8988T (cell line): ENCODE results near the gene BSPRY.
"Not testable (repeated sequence)": the region's sequence is repeated elsewhere in the genome, so short reads cannot be mapped to it uniquely, and the experiment has no call there.

Source experiments
- DNase-seq: peaks from one replicate; pipeline ENCODE4 v3.0.0; 2011

The BSPRY gene

DNA sequence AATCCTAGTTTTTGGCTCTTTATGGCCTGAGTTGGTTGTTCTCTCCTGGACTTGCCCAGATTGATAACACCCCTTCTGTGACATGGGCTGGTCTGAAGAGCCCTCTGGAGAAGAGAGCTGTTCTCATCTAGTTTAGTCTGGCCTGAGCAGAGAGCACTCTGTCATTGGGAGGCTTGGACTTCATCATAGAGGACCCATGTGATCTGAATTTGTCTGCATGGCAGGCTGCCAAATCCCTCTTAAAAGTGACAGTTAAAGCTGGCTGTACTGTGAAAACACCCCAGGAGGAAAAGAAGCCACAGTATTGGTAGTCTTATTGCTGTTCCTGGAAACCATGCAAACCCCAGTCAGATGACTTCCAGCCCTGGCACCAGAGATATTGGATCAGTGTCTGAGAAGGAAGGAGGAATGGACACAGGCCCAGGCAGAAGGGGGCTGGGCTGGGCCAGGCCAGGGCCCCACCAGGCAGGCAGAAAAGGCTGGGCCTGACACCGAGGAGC lies 5.6 kb upstream of the BSPRY start:
- DNase-seq = no peak

GRCh38 chr9:113345190-113345589 lies 4.2 kb upstream of the BSPRY start:
- no peak for DNase-seq

GRCh38 chr9:113345671-113346070 lies 3.7 kb upstream of the BSPRY start:
- no peak for DNase-seq

- DNase-seq = no peak
Observed at GRCh38 chr9:113348437-113348836, 904 bp upstream of the BSPRY start.

- no peak for DNase-seq
Observed at GRCh38 chr9:113349066-113349444, 286 bp upstream of the BSPRY start.

- DNase-seq = no peak
Observed at GRCh38 chr9:113350107-113350661, 843 bp downstream of the BSPRY start.

- no peak for DNase-seq
Observed at GRCh38 chr9:113350937-113351336, 1.6 kb downstream of the BSPRY start.

DNA sequence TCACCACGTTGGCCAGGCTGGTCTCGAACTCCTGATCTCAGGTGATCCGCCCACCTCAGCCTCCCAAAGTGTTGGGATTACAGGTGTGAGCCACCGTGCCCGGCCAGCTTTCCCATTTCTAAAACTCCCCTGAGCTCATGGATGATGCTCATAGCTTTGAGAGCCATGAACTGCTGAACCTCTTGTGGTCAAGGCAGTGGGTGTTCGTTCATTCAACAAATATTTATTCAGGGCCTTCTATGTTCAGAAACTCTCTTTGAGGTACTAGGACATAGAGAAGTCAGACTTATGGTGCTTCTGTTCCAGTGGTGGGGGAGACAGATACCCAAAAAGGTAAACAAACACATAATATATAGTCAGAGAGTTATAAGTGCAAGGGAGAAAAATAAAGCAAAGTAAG lies 2.7 kb downstream of the BSPRY start:
- DNase-seq = no peak

DNA sequence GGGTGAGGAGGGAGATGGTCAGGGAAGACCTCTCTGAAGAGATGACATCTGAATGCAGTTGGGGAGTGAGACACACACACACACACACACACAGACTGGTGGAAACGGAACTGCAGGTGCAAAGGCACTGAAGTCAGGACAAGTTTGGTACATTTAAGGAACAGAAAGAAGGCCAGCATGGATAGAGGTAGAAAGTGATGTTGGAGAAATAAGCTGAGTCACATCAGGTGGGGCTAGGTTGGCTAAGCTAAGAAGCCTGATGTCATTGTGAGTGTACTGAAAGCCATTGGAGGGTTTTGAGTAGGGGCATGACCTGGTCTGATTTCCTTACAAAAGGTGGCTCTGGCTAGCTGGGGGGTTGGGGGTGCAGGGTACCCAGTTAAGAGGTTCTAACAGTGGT lies 3.1 kb downstream of the BSPRY start:
- no peak for DNase-seq

- no peak for DNase-seq
Observed at GRCh38 chr9:113355040-113355596, 5.8 kb downstream of the BSPRY start.

- DNase-seq = no peak
Observed at GRCh38 chr9:113356686-113357292, 7.4 kb downstream of the BSPRY start.

DNA sequence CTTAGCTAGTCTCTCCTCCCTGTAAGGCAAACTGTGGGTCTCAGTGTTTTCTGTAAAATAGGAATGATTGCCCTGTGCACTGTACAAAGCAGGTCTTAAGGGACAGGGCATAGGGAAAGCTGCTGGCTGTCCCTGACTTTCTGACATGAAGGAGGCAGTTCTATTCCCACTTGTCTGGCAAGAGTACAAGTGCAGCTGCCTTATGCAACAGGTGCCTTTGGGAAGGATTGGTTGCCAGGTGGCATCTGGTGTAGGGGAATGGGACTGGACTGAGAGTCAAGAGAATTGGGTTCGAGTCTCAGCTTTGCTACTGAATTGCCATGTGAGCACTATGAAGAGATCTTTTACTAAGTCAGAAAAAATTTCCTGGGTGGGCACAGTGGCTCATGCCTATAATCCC lies 10.0 kb downstream of the BSPRY start:
- no peak for DNase-seq

GRCh38 chr9:113360242-113360842 lies 11.0 kb downstream of the BSPRY start:
- no peak for DNase-seq

DNA sequence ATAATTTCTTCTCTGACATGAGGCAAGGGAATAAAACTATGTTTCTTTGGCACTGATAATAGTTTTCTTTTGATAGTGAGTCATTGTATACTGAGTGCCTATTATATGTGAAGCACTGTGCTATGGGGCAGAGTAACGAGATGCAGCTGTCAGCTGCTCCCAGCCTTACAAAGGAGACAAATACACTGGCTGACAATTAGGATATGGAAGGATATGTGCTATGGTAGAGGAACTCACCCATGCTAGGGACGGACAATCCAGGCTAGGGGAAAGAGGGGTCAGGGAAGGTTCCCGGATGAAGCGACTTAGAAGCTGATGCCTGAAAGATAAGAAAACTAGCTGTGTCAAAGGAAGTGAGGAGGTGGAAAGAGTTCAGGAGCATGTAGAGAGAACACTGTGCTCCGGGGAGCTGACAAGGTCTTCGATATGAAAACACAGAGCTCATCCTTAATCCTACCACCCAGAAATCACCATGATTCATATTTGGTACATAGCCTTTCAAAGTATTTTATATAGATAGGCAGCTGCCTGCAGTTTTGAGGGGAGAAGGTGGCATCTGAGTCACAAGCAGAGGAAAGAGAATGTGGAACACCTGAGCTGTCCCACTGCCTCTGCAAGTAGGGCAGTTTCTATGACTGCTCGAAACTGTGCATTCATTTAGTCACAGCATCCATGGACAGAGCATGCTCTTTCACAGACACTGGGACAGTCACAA lies 12.1 kb downstream of the BSPRY start:
- no peak for DNase-seq

DNA sequence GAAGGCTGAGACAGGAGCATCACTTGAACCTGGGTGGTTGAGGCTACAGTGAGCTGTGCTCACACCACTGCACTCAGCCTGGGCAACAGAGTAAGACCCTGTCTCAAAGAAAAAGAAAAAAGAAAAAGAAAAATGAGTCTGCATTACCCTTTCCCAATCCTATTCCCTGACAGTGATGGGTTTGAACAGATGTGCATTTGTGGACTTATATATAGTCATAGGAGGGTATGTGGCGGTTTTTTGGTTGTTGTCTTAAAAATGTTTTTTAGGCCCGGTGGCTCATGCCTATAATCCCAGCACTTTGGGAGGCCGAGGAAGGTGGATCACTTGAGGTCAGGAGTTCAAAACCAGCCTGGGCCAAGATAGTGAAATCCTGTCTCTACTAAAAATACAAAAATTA lies 14.0 kb downstream of the BSPRY start:
- DNase-seq = no peak

- no peak for DNase-seq
Observed at GRCh38 chr9:113364951-113365350, 15.6 kb downstream of the BSPRY start.

DNA sequence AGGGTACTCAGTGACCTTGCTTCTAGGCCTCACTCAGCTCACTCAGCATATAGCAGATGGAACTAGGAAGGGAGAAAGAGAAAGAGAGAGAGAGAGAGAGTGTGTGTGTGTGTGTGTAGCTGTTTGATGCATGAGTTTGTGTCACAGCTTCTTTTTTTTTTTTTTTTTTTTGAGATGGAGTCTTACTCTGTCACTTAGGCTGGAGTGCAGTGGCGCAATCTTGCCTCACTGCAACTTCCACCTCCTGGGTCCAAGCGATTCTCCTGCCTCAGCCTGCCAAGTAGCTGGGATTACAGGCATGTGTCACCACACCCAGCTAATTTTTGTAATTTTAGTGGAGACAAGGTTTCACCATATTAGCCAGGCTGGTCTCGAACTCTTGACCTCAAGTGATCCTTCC lies 16.3 kb downstream of the BSPRY start:
- DNase-seq = not testable (repeated sequence)

- DNase-seq = no peak
Observed at GRCh38 chr9:113368348-113368981, 19.1 kb downstream of the BSPRY start.

DNA sequence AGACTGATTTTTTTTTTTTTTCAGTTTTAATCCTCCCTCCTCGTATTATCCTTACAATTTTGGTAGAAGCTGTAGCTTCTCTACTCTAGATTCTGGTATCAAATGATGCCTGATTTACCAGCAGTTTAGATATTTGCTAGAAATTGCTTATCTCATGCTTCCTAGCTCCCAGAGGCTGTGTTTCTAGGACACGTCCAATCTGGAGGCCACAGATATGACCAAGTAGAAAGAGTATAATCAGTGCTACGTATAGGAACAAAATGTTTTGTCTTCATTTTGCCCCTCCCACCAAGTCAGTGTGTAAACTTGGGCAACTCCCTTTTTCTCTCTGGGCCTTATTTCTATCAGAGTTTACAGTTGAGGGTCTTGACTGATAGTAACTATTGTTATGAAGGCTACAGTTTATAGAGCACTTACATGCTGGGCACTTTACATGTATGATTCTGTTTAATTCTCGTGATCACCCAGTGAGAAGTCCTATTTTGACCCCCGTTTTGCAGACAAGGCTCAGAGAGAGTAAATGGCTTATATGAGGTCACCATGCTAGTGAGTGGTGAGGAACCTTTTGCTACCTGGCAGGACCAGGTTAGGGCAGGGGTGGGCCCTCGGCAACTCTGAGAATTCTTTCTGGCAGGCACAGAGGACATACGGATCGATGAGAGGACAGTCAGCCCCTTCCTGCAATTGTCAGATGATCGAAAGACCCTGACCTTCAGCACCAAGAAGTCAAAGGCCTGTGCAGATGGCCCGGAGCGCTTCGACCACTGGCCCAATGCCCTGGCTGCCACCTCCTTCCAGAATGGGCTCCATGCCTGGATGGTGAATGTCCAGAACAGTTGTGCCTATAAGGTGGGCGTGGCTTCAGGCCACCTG lies 19.9 kb downstream of the BSPRY start:
- no peak for DNase-seq

GRCh38 chr9:113369855-113370140 lies 20.5 kb downstream of the BSPRY start:
- DNase-seq = no peak

GRCh38 chr9:113370806-113371325 lies 21.5 kb downstream of the BSPRY start:
- DNase-seq = no peak

GRCh38 chr9:113372059-113372458 lies 22.7 kb downstream of the BSPRY start:
- DNase-seq = no peak
